ENCODE results near the gene LYRM9. TPM values are rescaled to one million over a fixed set of nuclear protein-coding genes. Genes with fewer than 3 reads are reported as not detected.
"Not testable (repeated sequence)": the region's sequence is repeated elsewhere in the genome, so short reads cannot be mapped to it uniquely, and the experiment has no call there.

LYRM9 gene
- polyA plus RNA-seq, 1 of the 3 experiments (the other 2 are of a cell fraction): 4.6 TPM

DNA sequence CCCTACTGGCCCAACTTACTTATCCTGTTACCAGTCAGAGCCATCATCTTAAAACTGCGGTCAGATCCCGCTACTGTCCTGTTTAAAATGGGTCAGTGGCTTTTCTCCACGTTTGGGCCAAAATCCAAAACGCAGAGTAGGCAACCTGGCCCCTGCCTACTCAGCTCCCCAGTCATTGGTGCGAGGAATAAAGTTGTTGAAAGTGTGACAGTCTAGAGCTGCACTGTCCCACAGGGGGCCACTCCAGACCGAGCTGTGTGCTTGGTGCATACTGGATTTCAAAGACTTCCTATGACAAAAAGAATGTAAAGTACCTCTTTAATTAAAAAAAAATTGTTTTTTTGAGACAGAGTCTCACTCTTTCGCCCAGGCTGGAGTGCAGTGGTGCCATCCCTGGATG lies 21.2 kb upstream of the LYRM9 start (continued):
- TF ChIP-seq SIN3A (IDR thresholded peaks at IDR 0.05; ENCODE audit: borderline replicate concordance, low read depth, low read length) (no peak), MXI1 (IDR thresholded peaks at IDR 0.05; ENCODE audit: low read depth, low read length) (no peak), FOXJ3 (CRISPR knock-in tag; IDR thresholded peaks at IDR 0.05) (no peak)
- TF ChIP-seq, protein P1, sequence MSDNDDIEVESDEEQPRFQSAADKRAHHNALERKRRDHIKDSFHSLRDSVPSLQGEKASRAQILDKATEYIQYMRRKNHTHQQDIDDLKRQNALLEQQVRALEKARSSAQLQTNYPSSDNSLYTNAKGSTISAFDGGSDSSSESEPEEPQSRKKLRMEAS (IDR thresholded peaks at IDR 0.05; ENCODE audit: low read depth): no peak
- TF ChIP-seq, protein P2, sequence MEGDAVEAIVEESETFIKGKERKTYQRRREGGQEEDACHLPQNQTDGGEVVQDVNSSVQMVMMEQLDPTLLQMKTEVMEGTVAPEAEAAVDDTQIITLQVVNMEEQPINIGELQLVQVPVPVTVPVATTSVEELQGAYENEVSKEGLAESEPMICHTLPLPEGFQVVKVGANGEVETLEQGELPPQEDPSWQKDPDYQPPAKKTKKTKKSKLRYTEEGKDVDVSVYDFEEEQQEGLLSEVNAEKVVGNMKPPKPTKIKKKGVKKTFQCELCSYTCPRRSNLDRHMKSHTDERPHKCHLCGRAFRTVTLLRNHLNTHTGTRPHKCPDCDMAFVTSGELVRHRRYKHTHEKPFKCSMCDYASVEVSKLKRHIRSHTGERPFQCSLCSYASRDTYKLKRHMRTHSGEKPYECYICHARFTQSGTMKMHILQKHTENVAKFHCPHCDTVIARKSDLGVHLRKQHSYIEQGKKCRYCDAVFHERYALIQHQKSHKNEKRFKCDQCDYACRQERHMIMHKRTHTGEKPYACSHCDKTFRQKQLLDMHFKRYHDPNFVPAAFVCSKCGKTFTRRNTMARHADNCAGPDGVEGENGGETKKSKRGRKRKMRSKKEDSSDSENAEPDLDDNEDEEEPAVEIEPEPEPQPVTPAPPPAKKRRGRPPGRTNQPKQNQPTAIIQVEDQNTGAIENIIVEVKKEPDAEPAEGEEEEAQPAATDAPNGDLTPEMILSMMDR (IDR thresholded peaks at IDR 0.05): no peak

DNA sequence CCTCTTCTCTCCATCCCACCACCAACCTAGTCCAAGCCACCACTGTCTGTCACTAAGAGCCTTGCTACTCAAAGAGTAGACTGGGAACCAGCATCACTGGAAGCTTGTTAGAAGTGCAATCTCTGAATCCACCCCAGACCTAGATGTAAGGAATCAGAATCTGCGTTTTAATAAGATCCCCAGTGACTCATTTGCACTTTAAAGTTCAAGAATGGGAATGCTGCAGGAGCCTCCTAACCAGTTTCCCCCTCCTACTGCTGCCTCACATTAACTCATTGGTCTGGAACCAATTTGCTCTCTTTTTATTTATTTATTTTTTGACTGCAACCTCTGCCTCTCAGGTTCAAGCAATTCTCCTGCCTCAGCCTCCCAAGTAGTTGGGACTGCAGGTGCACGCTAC lies 19.8 kb upstream of the LYRM9 start:
- Histone ChIP-seq H4K20me1 (ENCODE audit: insufficient read depth) (no peaks in the 10 kb centered on the region), H3K27ac (ENCODE audit: low read depth in 2 of 2, low read length in 1 of 2) (no peak overlapping the region), H3K9me2 (no peaks in the 10 kb centered on the region), H3K27me3 (ENCODE audit: insufficient read depth) (no peaks in the 10 kb centered on the region), H3K9ac (no peak overlapping the region), H3K36me3 (replicated peaks in 1 of 2; ENCODE audit: control insufficient read depth in 1 of 2, insufficient read depth in 2 of 2, low read length in 1 of 2) (no peaks in the 10 kb centered on the region), H3F3A (replicated peaks; ENCODE audit: insufficient read depth) (no peaks in the 10 kb centered on the region), H3K4me3 (ENCODE audit: low read depth in 2 of 2, low read length in 1 of 2) (no peak overlapping the region), H3K4me1 (ENCODE audit: control insufficient read depth in 1 of 2, insufficient read depth in 2 of 2, low read depth in 1 of 2, low read length in 1 of 2) (no peaks in the 10 kb centered on the region), H2AFZ (ENCODE audit: low read depth) (no peak overlapping the region), H3K4me2 (no peak overlapping the region), H3K9me3 (no peaks in the 10 kb centered on the region), H3K79me2 (ENCODE audit: insufficient read depth) (no peaks in the 10 kb centered on the region)
- CTCF ChIA-PET: no interaction called here
- POLR2A ChIA-PET: no interaction called here
- WGBS (ENCODE audit: low lambda C conversion rate): 64% methylated on average over 2 of the region's 2 CpGs
- no peak for DNase-seq
- TF ChIP-seq, protein P3, sequence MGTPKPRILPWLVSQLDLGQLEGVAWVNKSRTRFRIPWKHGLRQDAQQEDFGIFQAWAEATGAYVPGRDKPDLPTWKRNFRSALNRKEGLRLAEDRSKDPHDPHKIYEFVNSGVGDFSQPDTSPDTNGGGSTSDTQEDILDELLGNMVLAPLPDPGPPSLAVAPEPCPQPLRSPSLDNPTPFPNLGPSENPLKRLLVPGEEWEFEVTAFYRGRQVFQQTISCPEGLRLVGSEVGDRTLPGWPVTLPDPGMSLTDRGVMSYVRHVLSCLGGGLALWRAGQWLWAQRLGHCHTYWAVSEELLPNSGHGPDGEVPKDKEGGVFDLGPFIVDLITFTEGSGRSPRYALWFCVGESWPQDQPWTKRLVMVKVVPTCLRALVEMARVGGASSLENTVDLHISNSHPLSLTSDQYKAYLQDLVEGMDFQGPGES (IDR thresholded peaks at IDR 0.05; ENCODE audit: low read depth, low read length): no peak

DNA sequence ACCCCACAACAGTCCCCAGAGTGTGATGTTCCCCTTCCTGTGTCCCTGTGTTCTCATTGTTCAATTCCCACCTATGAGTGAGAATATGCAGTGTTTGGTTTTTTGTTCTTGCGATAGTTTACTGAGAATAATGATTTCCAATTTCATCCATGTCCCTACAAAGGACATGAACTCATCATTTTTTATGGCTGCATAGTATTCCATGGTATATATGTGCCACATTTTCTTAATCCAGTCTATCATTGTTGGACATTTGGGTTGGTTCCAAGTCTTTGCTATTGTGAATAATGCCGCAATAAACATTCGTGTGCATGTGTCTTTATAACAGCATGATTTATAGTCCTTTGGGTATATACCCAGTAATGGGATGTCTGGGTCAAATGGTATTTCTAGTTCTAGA lies 19.1 kb upstream of the LYRM9 start:
- H3K4me2 ChIP-seq; H3K9ac ChIP-seq; H3F3A ChIP-seq (replicated peaks; ENCODE audit: insufficient read depth); CTCF ChIA-PET; H3K9me3 ChIP-seq; H3K4me3 ChIP-seq (ENCODE audit: low read depth in 2 of 2, low read length in 1 of 2); H3K9me2 ChIP-seq; DNase-seq; H3K27ac ChIP-seq (ENCODE audit: low read depth in 2 of 2, low read length in 1 of 2); POLR2A ChIA-PET; H3K4me1 ChIP-seq (ENCODE audit: control insufficient read depth in 1 of 2, insufficient read depth in 2 of 2, low read depth in 1 of 2, low read length in 1 of 2); H2AFZ ChIP-seq (ENCODE audit: low read depth); H3K27me3 ChIP-seq (ENCODE audit: insufficient read depth); H3K36me3 ChIP-seq (replicated peaks in 1 of 2; ENCODE audit: control insufficient read depth in 1 of 2, insufficient read depth in 2 of 2, low read length in 1 of 2); H4K20me1 ChIP-seq (ENCODE audit: insufficient read depth); H3K79me2 ChIP-seq (ENCODE audit: insufficient read depth): not testable (repeated sequence)
- 68% methylated on average over 3 of the region's 3 CpGs for WGBS (ENCODE audit: low lambda C conversion rate)

Measured in SK-N-SH (cell line).